NCI-H1436 treated with DMSO at 0.1 percent for 48 hours (cell line): ENCODE results near the gene TCHHL1.
"Not testable (repeated sequence)": the region's sequence is repeated elsewhere in the genome, so short reads cannot be mapped to it uniquely, and the experiment has no call there.

Experiments
- DNase-seq: peaks from one replicate; lab custom pipeline; 2025; lab: John Stamatoyannopoulos, UW

TCHHL1 gene

DNA sequence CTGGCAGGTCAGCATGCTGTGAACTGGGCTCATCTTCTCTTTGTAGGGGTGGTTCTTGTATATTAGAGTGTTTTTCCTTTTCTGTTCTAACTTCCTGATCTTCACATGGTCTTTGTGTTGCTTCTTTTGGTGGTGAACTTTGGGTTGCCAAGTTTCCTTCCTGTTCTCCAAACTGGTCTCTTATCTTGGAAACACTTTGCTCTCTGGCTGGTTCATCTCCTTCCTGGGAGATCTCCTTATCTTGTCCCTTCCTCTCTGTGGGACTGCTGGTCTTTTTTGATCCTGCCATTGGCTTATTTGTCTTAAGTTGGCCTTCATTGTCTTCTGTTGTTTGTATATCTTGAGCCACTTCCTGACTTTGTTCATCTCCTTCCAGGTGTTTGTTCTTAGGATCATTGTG lies 2.1 kb downstream of the TCHHL1 start:
- no peak for DNase-seq

DNA sequence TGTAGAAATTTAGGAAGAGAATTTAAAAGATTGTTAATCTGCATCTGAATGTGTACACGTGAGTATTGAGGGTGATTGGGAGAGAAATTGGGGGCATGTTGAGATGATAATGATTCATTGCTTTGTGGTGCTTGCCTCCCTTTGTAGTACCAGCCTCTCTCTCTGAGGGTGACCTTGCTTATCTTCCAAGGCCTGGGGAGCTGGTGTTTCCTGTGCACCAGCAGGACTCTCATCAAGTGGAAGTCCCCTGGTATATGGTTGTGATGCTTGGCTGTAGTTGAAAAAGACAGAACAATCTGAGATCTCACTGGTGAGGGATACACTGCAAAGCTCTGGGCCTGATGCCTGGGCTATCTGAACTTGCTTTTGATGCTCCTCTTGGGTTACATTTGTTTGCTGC lies 4.0 kb downstream of the TCHHL1 start:
- no peak for DNase-seq

DNA sequence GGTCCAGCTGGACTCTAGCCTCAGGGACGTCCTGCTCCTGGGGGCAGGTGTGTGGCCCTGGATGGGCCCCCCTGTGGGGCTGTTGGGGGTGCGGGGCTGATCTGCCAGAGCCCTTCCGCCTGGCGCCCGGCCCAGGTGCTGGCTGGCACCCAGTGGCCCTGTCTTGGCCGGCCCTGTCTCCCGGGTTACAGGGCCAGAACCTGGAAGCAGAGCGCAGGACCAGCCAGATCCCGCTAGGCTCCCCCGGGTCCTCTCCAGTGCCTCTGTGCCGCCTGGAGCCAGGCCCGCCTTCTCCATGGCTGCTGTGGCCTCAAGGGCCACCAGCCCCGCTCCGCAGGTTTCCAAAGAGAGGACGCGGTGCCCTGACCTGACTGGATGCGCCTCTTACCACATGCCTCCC lies 7.8 kb downstream of the TCHHL1 start:
- not testable (repeated sequence) for DNase-seq

DNA sequence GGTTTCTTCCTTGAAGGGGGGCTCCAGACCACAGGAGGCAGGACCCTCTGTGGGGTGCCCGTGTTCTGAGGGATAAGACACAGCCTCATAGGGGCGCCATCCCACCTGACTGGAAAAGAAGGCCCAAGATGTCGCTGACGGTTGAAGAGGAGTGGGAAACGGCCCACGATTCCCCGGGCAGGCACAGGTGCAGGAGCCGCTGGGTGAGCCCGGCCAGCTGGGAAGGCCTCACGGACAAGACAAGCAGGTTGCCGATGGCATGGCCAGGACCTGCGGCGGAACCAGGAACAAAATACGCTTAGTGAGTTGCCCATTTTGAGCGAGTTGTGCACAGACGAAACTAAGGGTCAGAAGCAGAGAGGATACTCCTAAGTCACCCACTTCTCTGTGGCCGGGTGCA lies 8.4 kb downstream of the TCHHL1 start:
- DNase-seq, result not testable (repeated sequence)

DNA sequence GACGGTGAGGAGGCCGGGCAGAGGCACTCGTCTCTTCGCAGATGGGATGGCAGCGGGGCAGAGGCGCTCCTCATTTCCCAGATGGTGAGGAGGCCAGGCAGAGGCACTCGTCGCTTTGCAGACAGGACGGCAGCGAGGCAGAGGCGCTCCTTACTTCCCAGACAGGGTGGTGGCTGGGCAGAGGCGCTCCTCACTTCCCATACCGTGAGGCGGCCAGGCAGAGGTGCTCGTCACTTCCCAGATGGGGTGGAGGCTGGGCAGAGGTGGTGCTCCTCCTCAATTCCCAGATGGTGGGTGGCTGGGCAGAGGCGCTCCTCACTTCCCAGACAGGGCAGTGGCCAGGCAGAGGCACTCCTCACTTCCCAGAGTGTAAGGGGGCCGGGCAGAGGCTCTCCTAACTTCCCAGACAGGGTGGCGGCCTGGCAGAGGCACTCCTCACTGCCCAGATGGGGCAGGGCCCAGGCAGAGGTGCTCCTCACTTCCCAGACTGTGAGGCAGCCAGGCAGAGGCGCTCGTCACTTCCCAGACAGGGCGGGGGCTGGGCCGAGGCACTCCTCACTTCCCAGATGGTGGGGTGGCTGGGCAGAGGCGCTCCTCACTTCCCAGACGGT lies 9.9 kb downstream of the TCHHL1 start:
- no peak for DNase-seq

DNA sequence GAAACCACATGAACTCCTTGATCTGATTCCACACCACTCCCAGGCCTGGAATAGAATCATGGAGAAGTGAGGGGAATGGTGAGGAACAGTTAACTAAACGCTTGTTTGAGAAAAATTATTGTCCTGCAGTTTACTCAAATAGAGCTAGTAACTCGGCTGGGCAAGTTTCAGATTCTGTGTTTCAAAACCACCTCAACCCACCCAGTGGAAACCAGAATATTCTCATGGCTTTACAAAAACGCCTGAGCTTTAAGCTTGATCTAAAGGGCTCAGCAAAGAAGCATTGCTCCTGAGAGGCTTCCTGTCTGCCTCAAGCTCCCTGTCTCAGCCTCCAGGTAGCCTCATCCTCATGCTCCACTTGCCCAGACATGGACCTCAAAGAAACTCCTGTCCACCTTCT lies 16.6 kb downstream of the TCHHL1 start:
- no peak for DNase-seq

DNA sequence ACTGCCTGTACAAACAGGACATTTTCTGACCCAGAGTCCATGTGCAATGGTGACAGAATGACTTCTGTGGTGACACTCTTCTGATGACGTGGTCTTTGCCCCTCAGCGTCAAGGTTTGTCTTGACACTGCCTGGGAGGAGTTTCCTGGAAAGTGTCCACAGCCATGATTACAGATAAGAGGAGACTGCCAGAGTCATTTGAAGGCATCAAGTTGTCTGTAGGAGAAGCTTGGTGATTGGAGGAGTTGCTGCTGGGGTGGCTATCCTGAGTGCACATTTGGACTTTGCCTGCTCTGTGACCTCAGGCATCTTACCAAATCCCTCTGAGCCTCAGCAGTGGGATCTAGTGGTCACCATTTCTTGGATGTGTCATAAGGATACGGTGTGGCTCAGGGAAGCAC lies 17.7 kb downstream of the TCHHL1 start:
- DNase-seq, result no peak

DNA sequence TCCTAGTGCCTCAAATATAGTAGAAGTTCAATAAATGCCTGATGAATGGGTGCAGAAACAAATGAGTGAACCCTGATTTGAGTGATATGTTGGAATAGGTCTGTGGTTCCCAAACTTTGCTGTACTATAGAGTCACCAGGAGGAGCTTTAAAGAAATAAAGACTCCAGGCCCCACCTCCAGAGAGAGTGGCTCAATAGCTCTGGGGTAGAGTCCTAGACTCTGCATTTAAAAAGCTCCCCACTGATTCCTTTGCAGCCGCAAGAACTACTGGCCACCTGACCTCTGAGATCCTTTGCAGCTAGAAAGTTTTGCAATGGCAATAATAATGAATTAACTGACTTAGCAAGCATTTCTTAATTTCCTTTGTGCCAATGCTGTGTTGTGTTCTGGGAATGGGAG lies 20.9 kb downstream of the TCHHL1 start:
- no peak for DNase-seq

DNA sequence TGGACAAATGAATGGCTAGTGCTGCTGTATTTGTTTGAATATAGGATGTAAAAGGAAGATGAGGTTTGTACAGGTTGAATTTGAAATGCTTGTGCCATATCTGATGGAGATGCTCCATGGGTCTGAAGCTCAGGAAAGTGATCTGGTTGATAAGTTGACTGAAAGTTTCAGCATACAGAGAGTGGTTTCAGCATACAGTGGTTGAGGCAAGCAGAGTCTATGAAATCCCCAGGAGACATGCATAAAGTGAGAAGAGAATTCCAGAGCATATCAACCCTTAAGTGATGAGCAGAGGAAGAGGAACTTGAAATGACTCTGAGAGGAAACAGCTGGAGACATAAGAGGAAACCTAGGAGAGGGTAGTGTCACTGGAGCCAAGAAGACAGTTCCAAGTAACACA lies 21.7 kb downstream of the TCHHL1 start:
- DNase-seq, result no peak

DNA sequence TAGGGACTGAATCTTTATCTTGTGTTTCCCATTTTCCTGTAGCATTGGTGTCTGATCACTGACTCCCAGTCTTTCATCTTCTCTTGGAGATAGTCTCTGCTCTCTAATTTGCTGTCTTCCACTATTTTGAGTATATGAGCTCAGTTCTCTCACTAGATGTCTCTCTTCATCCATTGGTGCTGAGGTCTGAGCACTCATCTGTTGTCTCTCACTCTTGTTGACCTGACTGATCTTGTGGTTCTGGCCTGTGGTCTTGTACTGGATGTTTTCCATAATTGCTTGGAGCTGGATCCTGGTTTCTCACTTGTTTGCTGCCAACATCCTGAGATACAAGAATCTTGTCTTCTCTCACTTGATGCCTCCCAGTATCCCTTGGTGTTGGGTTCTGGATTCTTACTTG lies 26.9 kb downstream of the TCHHL1 start:
- DNase-seq, result no peak

DNA sequence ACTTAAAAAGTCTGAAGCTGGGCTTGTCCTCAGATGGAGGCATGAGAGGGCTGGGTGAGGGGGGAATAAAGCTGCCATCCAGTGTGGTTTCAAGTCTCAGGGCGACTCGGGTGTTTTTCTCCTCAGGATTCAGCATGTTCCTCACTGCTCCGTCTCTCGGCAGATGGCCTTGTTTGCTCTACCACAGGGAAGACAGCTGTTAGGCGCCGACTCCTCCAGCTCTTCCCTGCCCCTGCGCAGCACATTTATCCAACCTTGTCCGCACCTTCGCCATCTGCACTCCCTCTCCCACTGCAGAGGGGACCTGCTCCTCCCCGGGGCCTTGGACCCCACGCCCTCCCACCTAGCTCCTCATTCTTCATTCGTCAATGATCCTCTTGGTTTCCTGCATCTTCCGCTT lies 35.5 kb downstream of the TCHHL1 start:
- no peak for DNase-seq

DNA sequence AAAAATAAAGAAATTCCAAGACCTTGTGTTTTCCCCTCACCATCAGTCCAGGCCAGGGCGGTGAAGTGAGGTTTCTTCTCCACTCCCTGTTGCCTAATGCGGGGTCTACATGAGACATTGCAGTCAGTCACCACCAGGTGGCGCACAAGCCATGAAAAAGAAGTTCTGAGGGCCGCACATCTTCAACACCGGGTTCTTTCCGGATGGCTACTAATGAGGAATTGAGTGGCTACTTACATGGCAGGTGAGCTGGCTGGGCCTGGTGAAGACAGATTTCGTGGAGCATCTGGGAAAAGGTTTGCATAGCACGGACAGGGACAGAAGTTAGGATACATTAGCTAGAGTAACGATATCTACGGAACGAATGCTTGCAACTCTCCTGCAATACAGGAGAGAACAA lies 36.3 kb downstream of the TCHHL1 start:
- peak; percentile 64 for DNase-seq

DNA sequence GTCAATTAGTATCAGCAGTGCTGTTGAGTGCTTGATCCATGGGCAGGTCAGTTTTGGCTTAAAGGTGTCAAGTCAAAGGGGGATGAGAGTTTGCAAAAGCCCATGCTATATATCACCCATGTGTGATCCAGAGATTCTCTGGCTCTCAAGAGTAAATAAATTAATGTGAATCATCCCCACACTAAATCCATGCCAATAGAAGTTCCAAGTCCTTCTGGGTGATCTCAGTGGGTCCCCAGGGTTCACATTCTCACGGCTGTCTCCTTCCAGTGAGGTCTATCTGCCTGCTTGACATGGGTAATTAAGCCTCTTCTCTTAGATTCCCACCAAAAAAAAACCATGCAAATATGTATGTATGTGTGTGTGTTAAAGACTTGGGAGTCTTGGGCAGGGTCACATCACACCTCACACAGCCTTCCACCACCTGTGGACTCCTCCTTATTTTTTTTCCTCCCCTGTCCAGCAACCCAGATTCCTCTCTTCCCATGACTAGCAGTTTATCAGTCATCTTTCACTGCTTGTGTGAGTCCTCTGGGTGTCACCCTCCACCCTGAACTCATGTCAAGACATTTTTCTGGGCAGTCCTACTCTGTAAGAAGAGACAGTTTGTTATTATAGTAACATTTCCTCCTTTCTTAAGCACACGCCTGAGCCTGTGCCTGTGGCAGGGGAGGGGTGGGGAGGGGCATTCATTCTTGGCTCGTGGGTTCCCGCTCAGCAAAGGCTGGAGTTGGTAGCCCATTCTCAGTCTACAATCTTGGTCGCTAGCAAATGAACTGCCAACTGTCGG lies 37.8 kb downstream of the TCHHL1 start:
- no peak for DNase-seq

DNA sequence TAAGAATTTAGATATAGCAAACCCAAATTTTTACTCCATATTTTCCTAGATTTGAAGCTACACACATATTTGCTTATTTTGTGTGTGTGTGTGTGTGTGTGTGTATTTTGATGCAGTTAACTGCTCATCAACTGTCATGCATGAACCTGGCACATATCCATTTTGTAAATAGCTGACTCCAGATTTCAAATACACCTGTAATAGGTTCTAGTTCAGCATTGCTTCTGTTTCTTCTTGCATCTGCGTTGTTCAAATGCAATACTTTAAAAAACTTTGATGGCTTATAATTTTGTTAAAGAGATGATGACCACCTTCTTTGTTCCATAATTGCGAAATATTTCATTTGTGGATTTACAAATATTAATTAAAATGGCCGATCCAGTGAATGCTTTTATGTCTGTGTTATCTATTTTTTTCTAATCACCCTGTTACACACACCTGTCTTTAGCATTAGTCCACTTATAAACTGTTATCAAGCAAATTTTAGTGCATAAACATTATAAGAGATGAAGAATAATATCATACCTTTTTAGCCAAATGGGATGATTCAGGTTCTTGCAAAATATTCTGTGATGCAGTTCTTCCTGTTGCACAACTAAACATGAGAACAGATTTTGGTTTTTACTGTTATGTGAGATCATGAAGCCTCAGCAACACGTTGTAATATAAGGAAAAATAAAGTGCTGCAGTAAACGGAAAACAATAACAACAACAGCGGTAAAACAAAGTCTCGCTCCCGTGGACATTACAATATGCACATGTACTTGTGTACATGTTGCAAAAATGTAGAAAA lies 39.4 kb downstream of the TCHHL1 start:
- peak; percentile 30 for DNase-seq

DNA sequence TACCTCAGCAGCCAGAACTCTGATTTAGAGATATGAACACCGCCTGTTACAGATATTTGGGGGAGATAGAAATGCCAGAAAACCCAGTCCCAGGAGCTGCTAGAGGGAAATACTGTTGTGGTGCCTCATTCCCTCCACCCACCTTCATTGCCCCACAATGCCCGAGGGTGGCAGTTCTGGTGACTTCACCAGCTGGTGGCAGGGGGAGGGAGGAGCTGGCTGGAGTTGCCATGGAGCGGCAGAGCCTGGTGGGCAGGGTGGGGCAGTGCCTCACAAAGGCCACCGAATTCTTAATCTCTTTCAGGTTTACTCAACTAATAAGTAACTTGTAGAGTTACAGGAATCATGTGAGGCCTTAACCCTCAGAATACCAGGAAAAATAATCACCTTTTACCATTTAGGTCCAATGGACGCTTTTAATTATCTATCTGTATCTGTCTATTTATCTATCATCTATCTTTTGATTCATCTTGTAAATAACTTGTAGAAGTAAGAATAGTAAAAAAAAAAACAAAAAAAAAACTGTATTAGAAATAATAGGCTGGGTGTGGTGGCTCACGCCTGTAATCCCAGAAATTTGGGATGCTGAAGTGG lies 40.4 kb downstream of the TCHHL1 start:
- peak; percentile 76 for DNase-seq

DNA sequence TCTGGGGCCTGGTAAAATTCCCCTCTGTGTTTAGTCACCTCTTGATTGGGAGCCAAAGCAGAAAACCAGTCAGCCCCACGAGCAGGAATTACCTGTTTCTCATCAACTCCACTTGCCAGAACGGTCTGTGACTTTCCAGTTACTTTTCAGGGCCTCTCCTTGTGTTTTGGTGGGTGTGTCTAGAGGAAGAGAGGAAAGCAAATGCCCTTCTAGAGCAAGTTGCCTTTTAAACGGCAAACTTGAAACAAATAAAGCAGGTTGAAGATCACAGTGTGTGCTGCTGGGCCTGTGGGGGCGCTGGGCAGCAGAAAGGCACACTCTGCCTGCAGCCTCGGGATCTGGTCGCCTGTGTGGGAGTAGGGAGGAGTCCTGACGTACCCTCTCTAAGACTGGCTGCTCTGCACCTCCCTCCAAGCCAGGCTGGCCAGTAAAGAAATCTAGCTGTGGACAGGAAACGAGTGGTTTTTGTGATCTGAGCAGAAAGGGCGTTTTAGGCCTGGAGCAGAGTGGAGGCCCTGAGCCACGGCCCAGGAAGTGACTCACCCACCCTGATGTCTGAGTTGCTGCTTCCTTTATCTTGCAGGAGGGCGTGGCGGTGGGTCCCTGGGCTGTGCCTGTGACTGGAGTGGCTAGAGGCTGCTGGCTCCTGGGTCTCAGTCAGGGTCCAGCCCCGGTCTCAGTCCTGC lies 41.0 kb downstream of the TCHHL1 start:
- DNase-seq, result peak; percentile 70

DNA sequence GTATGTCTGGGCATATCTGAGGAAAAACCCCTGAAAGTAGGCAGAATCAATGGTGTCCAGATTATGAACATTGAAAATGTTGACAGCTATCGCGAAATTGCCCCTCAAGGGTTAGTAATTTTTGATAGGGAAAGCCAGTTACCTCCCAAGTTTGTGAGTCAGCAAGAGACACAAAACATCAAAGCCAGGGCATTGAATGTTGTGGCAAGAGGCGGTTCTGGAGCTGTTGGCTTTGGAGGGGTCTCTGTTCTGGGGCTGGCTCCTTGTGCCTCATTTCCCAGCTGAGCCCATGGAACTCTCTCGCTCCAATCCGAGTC lies 41.5 kb downstream of the TCHHL1 start:
- no peak for DNase-seq

DNA sequence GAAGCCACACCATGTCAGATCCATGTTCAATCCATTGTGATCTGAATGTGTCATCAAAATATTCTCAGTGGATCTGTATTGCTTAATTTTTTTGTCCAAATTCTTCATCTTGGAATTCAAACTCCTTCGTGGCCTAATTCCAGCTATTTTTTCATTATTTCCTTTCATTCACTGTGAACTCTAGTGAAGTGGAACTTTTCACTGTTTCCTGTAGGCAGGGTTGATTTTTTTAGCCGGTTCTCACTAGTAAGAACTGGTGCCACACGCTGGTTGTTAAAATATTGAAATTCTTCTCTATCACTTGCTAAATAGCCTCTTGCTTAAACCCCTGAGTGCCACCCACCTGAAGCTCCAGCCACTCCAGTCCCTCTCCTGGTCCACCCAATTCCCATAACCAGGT lies 44.5 kb downstream of the TCHHL1 start:
- no peak for DNase-seq

DNA sequence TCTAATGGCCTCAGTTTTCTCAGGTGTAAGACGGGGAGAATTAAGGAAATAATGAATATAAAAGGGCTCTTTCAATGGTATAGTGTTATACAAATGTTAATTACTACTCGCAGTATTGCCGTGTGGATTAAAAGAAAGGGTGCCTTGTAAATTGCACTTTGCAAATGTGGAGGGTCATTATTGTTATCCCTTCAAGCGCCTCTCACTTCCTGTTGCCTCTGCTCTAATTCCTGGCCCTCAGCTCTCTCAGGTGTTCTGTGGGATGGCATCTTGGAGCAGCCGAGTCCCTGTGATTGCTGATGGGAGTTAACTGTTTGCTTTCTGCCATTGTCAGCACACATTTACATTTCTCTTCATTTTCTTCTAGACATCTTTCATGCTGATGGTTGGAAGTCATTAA lies 45.0 kb downstream of the TCHHL1 start:
- peak; percentile 87 for DNase-seq

DNA sequence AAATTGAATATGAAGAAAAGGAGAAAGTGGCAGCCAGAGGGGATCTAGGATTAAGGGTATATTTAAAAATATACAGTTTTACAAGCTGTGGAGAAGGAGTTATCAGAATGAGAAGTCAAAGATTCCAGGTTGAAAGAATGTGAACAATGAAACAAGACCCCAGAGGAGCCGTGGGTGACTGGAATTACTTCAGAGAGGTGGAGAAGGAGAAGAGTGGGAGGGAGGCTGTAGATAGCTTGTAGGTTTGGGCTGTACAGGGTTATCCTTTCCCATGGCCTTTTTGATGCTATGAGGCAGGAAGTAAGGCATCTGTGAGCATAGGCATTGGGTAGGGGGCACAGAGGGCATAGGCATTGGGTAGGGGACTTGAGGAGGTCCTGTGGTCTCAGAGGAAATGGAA lies 46.8 kb downstream of the TCHHL1 start:
- no peak for DNase-seq

DNA sequence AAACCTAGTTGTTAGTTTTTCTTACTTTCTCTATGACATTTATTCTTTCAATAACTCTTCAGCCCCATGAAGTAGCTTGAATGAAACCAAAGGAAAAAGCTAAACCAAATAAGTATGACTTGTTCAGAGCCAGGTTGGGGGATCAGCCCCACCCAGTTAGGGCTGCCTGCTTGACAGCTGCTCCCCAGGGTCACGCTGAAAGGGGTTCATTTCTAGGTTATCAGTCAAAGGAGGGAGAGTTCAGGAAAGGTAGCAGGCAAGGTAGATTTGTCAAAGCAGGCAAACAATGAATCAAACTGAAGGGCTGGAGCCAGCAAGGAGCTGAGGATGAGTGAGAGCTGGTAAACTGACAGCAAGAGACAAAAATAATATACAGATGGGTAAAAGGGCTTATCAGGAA lies 49.0 kb downstream of the TCHHL1 start:
- DNase-seq, result no peak

DNA sequence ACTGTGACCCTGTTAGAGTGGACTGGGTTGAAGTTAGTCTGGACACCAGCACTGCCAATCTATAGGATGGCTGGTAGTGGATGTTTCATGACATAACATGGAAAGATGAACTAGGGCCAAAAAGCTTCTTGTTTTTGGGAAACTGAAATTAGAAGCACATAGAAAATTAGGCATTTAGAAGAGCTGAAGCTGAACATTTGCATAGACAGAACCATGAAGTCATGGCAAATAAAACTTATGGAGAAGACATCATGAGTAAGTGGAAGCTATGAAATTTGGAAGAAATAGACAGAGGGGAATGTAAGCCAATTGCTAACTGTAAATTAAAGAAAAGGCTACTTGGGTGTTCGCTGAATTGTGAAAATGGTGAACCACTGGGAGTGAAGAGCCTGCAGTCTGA lies 49.4 kb downstream of the TCHHL1 start:
- DNase-seq, result no peak
